GM19438 (cell line): ENCODE measurements around the gene MGA.

Source experiments
- ATAC-seq: cut with Tn5 transposase; IDR thresholded peaks from one replicate; pipeline ENCODE4 v1.9.1; 2021; ENCODE audit warnings: low read depth; ENCODE audit not compliant: unreplicated experiment

Gene MGA

DNA sequence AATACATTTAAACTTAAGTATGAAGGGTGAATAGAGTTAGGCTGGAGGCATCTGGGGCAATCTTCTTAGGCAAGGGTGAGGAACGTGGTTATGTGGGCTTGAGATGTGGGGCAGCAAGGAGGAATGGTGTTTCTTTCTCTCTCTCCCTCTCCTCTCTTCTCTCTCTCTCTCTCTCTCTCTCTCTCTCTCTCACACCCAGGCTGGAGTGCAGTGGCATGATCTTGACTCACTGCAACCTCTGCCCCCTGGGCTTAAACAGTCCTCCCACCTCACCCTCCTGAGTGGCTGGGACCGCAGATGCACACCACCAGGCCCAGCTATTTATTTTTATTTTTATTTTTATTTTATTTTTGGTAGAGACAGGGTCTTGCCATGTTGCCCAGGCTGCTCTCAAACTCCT, 4.0 kb upstream of the MGA start:
- no peak for ATAC-seq

DNA sequence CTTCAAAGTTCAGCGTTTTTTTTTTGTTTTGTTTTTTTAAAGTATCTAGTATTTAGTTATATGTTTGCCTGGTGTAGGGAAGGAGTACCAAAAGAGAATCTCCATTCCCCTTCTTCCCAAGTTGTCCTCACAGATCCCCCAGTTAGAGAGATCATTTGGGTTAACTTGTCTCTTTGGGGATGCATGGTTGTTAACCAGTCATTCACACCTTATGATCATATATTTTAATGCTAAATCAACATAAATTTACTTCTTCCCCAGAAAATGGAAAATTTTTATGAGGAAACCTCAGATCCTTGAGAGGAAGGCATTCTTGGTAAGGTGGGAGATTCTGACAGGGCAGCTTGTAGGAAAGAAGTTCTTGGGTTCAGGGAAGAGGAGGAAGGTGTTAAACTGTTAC, 1.5 kb upstream of the MGA start:
- no peak for ATAC-seq

DNA sequence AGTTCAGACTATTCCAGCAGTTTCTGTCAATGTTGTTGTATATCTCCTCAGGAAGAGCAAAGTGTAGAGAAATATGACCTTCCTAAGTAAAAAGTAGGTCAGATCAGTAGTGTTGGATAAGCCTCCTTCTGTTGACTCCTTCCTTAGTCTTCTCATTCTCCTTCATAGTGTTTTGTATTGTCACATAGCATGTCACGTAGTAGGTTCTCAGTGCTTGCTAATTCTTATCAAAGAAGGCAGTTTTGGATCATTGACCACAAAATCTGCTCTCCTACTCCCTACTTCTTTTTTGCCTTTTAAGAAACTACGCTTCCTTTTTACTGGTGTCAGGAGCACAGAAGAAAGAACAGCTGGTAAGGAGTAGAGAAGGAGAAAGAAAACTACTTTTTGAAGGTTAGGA, 1.0 kb upstream of the MGA start:
- ATAC-seq, result no peak

DNA sequence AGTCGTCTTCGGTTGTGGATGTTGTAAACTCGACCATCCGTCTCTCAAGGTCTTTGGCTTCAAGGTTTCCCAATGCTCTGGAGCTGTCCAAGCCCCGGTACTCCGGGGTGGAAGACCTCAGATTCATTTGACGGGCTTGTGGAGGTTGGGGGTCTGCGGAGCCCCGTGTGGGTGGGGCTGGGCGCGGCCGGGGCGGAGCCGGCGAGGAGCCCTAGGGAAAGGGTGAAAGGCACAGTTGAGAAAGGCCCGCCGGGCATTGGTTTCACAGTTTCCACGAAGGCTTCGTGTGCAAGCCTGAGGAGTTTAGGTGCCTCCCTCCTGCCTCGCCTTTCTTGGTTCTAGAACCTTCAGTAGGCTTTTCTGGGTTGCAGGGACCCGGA, 360 bp upstream of the MGA start:
- no peak for ATAC-seq

DNA sequence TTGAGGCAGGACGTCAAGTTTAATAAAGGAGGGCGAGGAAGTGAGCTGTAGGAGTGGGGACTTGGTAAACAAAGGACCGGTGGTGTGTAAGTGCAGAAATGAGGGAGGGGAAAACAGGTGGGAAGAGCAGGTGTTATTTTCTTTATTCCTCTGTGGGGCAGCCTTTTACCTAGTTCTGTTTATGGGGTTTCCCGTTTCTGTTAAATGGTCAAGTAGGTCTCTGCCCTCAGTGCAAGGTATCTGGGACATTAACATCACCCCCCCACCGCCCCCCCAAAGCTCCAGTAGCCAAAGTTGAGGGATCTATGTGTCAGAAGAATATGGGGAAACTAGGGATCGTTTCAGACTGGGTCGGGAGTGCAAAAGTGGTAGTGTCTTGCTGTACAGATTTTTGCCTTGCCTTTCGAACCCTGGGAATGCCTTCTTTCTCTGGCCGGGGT, 893 bp downstream of the MGA start:
- no peak for ATAC-seq

DNA sequence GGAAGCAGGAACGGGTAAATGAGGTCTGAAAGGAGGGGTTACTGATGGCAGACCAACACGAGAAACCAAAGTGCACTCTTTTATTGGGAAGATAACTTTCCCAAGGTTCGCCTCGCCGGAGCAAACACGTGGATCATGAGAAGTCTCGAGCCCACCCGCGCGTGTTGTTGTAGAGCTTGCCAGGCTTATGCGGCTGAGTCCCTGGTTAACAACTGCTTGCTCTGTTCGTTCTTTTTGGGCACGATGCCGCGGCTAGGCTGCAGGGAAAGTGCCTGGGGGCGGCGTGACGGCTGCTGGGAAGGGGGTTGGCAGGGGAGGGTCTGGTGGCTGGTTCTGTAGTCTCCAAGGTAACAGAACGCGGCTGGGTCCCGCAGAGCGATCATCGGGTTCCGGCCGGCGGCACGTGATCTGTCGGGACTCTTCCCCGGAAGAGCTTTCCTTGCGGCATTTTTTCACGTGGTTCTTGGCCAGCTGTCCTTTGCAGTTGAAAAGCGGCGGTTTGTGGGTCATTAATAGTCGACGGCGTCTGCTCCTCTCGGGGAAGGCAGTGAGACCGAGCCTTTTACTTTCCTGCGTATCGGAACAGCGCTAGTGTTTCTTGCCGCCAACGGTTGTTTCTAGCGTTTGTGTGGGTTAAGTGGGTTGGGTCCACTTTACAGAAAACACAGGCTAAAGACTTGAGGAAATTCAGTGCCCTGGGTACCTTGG, 1.5 kb downstream of the MGA start:
- no peak for ATAC-seq

DNA sequence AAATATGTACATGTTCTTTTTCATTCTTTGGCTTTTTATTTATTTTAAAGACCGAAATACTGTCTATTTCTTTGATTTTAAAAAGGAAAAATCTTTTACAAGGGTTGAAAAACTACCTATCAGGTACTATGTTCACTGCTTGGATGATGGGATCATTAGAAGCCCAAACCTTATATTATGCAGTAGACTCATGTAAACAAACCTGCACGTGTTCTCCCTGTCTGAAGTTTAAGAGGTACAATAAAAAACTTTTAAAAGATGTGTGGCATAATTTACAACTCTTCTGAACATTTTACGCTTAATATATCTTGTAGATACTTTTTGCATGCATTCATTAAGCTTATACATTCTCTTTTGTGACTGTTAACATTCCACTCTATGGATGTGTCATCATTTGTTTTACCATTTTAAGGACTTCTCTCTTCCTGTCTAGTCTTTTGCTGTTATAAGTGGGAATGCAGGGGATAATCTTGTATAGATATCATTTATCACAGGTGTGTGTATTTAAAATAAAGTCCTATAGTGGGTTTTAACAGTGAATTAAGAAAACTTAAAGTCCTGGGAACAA, 6.2 kb downstream of the MGA start:
- no peak for ATAC-seq

DNA sequence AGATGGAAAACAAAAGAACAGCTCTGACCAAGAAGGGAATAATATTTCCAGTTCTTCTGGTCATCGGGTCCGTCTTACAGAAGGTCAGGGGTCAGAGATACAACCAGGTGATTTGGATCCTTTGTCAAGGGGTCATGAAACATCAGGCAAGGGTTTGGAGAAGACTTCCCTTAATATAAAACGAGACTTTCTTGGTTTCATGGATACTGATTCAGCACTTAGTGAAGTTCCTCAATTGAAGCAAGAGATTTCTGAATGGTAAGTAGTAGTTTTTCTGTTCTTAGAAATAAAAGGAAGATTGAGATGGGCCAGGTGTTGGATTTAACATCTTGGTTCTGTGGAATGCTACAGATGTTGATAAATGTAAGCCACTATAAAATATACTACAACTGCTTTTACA, 9.5 kb downstream of the MGA start:
- no peak for ATAC-seq

DNA sequence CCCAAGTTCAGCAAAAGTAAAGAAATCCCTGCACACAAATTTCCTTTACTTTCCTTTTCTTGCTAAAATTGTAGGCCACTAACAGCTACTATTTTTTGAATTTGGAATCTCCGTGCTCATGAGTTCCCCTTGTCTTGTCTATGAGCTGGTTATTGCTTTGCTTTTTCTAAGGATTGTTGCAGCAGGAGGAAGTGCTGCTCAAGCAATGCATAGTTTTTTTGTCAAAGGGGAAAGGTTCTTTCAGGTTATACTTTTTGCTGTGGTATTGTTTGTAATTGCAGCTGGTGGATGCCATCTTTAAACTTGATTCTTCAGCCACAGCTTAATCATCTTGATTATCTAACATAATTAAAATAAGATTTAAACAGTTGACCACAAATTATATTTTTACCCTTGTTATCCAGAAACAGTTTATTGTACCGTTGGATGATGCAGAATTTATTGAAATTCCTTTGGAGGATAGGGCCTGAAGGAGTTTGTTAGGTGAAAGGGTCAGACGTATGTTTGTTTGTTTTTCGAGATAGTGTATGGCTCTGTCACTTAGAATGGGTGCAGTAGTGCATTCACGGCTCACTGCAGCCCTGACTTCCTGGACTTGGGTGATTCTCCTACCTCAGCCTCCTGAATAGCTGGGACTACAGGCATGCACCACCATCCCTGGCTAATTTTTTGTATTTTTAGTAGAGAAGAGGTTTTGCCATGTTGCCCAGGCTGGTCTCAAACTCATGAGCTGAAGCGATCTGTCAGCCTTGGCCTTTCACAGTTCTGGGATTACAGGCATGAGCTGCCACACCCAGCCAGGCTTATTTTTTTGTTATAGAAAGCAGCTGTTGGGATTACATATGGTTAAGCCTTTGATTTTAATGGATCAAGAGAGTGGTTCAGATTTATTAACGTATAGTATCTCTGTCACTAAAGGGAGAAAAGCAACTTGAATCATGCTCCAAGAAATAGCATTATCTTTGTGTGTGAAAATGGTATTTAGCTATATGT, 11.7 kb downstream of the MGA start:
- ATAC-seq, result no peak

DNA sequence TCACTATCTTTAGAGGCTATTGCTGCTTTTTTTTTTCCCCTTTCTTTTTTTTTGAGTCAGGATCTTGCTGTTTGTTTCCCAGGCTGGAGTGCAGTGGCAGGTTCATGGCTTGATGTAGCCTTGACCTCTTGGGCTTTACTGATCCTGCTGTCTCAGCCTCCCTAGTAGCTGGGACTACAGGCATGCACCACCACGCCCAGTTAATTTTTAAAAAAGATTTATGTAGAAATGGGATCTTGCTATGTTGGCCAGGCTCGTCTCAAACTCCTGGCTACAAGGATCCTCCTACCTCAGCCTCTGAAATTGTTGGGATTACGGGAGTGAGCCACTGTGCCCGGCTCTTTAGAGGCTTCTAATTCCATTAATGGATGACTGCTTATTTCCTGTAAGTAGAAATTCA, 15.1 kb downstream of the MGA start:
- ATAC-seq, result no peak

DNA sequence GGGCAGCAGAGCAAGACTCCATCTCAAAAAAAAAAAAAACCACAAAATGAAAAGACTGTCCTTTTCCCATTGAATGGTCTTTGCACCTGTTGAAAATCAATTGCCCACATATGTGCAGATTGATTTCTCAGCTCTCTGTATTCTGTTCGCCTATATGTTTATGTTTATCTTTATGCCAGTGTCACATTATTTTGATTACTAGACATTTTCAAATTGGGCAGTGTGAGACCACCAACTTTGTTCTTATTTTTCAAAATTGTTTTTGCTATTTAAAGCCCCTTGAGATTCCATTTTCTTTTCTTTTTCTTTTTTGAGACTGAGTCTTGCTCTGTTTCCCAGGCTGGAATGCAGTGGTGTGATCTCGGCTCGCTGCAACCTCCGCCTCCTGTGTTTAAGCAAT, 18.5 kb downstream of the MGA start:
- no peak for ATAC-seq

DNA sequence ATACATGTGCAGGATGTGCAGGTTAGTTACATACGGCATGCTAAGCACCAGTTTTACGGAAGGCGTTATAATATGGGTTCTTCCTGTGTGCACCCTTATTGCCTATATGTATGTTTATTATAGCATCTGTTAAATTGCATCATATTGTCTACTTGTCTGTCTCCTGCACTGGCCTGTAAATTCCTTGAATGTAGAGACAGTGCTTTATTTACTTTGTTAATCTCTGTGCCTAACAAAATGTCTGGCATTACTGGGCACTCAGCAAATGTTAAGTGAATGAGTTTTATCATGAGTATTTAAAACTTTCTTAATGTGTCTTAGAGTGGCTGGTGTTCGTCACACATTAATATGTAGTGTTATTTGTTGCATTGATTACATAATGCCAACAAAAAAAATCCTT, 23.8 kb downstream of the MGA start:
- no peak for ATAC-seq

DNA sequence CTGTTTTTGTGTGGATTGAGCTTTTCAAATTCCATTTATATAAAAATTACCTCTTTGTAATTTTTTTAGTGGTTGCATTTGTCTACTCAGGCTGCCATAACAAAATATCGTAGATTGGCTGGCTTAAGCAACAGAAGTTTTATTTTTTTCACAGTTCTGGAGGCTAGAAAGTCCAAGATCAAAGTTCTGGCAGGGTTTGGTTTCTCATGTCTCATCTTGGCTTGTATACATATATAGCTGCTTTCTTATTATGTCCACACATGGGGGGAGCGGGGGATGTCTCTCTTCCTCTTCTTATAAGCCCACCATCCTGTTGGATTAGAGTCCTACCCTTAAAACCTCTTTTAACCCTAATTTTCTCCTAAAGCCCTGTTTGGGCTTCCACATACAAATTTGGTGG, 28.5 kb downstream of the MGA start:
- ATAC-seq, result no peak

DNA sequence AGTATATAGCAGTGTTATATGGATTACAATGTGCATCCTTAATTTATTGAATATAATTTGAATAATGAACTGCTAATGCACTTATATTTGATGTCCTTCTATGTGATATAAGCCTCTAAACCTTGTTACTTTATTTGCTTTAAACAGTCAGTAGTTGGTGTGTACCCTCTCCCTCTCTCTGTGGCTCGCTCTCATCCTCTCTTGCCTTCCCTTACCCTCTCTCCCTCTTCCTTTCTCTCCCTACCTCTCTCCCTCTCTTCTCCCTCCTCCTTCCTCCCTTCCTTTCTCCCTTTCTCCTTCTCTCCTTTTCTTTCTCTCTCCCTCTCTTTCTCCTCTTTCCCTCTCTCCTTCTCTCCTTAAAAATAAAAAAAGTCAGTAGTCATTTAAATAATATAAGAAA, 28.9 kb downstream of the MGA start:
- ATAC-seq, result no peak

DNA sequence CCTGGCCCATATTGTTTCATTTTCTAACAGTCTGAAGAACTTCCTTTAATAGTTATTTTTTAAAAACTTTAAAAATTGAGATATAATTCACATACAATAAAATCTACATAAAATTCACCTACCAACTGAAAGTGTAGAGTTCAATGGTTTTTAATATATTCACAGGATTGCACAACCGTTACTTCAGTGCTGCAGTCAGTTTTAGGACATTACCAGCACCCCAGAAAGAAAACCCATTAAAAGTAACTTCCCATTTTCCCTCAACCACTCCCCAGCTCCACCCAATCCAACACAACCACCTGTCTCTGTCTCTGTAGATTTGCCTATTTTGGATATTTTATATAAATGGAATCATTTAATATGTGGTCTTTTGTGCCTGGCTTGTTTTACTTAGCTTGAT, 29.6 kb downstream of the MGA start:
- no peak for ATAC-seq

DNA sequence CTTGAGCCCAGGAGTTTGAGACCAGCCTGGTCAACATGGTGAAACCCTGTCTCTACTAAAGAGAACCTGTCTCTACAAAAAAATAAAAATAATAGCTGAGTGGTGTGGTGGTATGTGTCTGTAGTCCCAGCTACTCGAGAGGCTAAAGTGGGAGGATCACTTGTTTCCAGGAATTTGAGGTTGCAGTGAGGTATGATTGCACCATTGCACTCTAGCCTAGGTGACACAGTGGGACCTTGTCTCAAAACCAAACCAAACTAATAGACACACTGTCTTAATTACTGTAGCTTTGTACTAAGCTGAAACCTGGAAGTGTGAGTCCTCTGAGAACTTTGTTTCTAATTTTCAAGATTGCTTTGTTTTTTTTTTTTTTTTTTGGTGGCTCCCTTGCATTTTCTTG, 30.4 kb downstream of the MGA start:
- ATAC-seq, result no peak

DNA sequence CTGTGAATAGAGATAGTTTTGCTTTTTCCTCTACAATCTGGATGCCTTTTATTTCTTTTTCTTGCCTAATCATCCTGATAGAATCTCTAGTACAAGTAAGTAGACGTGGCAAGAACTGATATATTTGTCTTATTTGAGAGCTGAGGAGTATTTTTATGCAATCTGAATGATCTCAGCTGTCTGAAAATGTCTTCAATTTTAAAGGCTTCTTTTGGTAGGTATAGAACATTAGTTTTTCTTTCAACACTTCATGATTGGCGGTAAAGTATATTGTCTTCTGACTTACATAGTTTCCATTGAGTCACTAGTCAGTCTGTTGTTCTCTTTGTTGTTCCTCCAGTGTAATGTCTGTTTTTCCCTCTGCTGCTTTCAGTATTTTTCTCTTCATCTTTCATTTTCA, 31.3 kb downstream of the MGA start:
- ATAC-seq, result no peak

DNA sequence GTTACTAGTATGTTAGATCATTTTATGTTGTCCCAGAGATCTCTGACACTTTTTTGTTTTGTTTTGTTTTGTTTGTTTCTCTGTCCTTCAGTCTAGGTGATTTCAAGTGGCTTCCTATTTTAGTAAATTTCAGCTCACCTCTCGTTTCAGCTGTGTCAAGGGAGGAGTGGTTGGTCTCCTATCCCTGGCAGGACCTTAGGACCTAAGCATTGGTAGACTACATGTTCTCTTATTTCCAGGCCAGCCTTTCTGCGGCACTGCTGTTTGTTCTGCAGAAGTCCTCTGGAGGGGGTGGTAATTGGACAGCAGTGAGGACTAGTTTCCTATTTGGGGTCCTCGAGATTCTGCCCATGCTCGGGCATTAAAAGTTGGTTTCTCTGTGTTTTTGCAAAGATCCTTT, 31.8 kb downstream of the MGA start:
- ATAC-seq, result no peak

DNA sequence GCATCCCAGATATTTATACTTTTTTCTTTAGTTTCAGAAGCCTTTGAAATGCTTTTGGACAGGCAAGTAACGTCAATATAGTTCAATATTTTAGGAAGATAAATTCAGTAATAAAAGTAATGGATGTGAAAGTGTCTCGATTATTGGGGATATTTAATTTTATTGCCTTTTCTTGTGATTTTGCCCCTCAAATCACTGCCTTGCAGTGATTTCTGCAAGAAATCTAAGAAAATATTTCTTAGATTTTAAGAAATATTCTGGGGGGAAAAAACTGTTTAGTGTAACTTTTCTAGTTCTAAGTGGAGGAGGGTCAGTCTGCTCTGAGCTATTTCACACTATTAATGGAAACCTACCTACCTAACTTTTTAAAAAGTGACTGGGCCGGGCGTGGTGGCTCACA, 33.6 kb downstream of the MGA start:
- no peak for ATAC-seq

DNA sequence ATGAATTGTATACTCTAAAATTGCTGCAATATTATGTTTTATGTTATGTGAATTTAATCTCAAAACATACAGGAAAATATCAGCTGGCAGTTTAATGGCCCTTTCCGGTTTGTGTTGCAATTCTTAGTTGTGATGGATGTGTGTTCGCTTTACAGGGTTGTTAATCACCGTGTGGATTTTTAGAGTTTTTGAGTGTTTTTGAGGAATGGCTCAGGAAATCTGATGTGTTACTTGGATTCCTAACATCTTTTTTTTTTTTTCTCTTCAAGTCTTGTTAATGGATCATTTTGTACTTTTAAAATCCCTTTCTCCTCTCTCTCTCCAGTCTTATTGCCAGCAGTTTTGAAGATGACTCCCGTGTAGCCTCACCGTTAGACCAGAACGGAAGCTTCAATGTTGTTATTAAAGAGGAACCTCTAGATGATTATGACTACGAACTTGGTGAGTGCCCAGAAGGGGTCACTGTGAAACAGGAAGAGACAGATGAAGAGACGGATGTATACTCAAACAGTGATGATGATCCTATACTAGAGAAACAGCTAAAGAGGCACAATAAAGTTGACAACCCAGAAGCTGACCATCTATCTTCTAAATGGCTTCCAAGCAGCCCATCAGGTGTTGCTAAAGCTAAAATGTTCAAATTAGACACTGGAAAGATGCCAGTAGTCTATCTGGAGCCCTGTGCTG, 35.7 kb downstream of the MGA start:
- peak; percentile 84 for ATAC-seq

DNA sequence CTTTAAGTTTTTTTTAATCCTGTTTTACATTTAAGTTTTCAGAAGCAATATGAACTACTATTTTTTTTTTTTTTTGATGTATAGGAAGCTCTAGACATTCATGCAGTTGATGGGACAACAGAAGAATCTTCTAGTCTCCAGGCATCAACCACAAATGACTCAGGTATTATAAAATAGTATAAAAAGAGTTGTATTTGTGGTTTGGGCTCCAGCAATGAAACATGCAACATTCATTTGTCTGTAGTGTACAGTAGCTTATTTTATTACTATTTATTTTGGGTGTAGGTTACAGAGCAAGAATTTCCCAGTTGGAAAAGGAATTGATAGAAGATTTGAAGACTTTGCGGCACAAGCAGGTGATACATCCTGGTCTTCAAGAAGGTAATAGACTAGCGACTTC, 38.6 kb downstream of the MGA start:
- ATAC-seq, result no peak
